Breast epithelium (tissue), 4 donors: ENCODE measurements around the gene SULT1A1. TPM values are rescaled to one million over a fixed set of nuclear protein-coding genes. Genes with fewer than 3 reads are reported as not detected.
"Not testable (repeated sequence)": the region's sequence is repeated elsewhere in the genome, so short reads cannot be mapped to it uniquely, and the experiment has no call there.

Experiments used
- DNase-seq, 2 donors: peaks; one replicate each; pipeline ENCODE4 v3.0.0-alpha.2; 2019; ENCODE audit warnings: low spot score in 2 of 2
- H3K27ac ChIP-seq, 2 donors: fragments of 200-600 bp; sonication (generic) in 1 of 2; one replicate each; pipeline ENCODE4 v1.5.1; 2016 to 2019; ENCODE audit warnings: mild to moderate bottlenecking in 1 of 2
- H3K27me3 ChIP-seq, 2 donors: fragments of 200-600 bp; sonication (generic) in 1 of 2; one replicate each; pipeline versions ENCODE4 v1.5.1 to v1.6.0; 2017 to 2019; ENCODE audit warnings: control low read depth in 1 of 2, mild to moderate bottlenecking in 1 of 2
- H3K36me3 ChIP-seq: fragments of 200-600 bp; one replicate; pipeline ENCODE4 v1.5.1; 2019
- H3K4me1 ChIP-seq, 2 donors: fragments of 200-600 bp; sonication (generic); one replicate each; pipeline ENCODE4 v1.5.1; 2016 to 2019; ENCODE audit warnings: control low read depth in 1 of 2
- H3K4me3 ChIP-seq, 3 donors: fragments of 200-600 bp; sonication (generic); 1 replicate in 2 of 3; 2 replicates in 1 of 3; pipeline ENCODE4 v1.5.1; 2016 to 2019; ENCODE audit warnings: mild to moderate bottlenecking in 3 of 3, moderate library complexity in 2 of 3
- H3K9me3 ChIP-seq, 2 donors: fragments of 200-600 bp; sonication (generic) in 1 of 2; one replicate each; pipeline ENCODE4 v1.5.1; 2016 to 2019; ENCODE audit warnings: control low read depth in 1 of 2
- POLR2A ChIP-seq: fragments of 450-650 bp; IDR thresholded peaks from one replicate; pipeline ENCODE4 v1.6.1; 2016; ENCODE audit warnings: antibody characterized with exemption, mild to moderate bottlenecking, moderate library complexity
- POLR2AphosphoS5 ChIP-seq, 3 donors: sonication (generic); formaldehyde crosslinking; IDR thresholded peaks; one replicate each; pipeline ENCODE4 v1.6.1; 2017; ENCODE audit warnings: antibody characterized with exemption in 3 of 3
- intact Hi-C: fragments of 100-400 bp; cut with DNase I; formaldehyde crosslinking; loops from one replicate; pipeline ENCODE4 v1.15.1; 2023; ENCODE audit warnings: low total_unique reads
- total RNA-seq, 3 donors: library from RNA; depleted of rRNA; stranded (reverse); fragments of >200 nt; gene quantifications; one replicate each; pipeline ENCODE4 v1.1.0, GENCODE V29; 2016
- TF ChIP-seq, protein P1 (sequence below), 3 donors: fragments of 450-650 bp; IDR thresholded peaks; one replicate each; pipeline ENCODE4 v1.5.1; 2016 to 2017; ENCODE audit warnings: antibody characterized with exemption in 3 of 3, mild to moderate bottlenecking in 3 of 3, moderate library complexity in 3 of 3

SULT1A1 gene
- total RNA-seq, 3 donors from 2014 or later = 25.6 to 54.1 (median 33.4) TPM

DNA sequence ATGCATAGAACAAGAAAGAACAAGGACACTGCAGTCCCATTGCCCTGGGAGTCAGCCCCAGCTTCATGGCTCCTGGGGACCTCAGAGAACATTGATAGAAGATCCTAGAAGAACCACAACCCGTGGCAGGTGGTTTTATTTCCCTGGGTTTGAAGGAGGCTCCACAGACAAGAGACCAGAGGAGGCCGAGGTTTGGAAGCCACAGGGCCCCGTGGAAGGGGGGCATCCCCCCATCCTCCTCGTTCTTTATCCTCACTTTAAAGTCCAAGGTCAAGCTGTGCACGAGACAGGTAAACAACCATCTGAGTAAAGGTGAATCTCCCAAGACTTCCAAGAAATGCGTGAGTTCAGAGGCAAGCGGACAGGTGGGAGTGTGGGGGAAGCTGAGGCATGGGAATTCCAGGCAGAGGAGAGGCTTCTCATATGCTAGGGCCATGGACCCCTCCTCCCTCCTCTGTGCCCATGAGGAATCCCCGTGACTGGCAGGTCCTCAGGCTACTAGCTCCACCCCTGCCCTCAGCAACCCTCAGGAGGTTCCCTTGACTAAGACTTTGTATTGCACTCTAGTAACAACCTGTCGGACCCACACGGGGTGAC lies 849 bp upstream of the SULT1A1 start:
- Histone ChIP-seq H3K4me1 (peaks cover 0 to 6% of the 10 kb centered on the region in 2 donors), H3K27me3 (no peaks in the 10 kb centered on the region), H3K4me3 (no peak overlapping the region), H3K9me3 (no peaks in the 10 kb centered on the region), H3K36me3 (no peaks in the 10 kb centered on the region), H3K27ac (no peak overlapping the region)
- intact Hi-C loops = no loop called here
- TF ChIP-seq, protein P1, sequence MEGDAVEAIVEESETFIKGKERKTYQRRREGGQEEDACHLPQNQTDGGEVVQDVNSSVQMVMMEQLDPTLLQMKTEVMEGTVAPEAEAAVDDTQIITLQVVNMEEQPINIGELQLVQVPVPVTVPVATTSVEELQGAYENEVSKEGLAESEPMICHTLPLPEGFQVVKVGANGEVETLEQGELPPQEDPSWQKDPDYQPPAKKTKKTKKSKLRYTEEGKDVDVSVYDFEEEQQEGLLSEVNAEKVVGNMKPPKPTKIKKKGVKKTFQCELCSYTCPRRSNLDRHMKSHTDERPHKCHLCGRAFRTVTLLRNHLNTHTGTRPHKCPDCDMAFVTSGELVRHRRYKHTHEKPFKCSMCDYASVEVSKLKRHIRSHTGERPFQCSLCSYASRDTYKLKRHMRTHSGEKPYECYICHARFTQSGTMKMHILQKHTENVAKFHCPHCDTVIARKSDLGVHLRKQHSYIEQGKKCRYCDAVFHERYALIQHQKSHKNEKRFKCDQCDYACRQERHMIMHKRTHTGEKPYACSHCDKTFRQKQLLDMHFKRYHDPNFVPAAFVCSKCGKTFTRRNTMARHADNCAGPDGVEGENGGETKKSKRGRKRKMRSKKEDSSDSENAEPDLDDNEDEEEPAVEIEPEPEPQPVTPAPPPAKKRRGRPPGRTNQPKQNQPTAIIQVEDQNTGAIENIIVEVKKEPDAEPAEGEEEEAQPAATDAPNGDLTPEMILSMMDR (IDR thresholded peaks at IDR 0.05) = no peak
- TF ChIP-seq POLR2A (no peak), POLR2AphosphoS5 (IDR thresholded peaks at IDR 0.05) (no peak)
- DNase-seq = peak in 1 of 2 donors; percentile 16

DNA sequence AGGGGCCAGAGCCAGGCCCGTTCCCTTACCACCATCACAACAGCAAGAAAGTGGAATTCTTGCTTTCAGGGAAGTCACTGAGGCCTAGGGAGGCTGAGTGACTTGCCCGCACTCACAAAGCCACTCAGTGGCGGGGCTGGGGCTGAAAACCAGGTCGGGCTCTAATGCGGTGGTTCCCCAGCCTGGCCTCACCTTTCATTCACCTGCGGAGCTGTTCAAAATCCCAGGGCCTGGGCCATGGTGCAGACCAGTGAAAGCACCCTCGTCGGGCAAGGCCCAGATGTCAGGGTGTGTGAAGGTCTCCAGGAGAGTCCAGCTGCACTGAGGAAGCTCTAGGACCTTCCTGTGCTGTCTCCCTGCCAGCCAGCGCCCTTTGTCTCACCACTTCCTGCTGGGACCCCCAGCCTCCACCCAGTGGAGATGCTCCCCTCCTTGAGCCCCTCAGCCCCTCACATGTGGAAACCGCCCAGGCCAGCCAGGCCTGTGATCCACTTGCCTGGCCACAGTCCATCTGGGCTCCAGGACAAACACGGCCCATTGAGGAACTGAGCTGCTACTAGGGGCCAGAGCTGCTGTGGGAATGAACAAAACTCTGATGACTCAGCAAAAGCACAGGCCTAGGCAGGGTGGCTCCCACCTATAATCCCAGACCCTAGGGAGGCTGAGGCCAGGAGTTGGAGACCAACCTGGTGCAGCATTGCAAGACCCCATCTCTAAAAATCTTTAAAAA lies 812 bp downstream of the SULT1A1 start:
- intact Hi-C loops, H3K27me3 ChIP-seq, H3K4me1 ChIP-seq, H3K9me3 ChIP-seq, DNase-seq, H3K36me3 ChIP-seq: not testable (repeated sequence)
- H3K4me3 ChIP-seq = peak overlapping the region; percentile 31 to 54 (median 41)
- peak overlapping the region; percentile 29 to 39 for H3K27ac ChIP-seq

DNA sequence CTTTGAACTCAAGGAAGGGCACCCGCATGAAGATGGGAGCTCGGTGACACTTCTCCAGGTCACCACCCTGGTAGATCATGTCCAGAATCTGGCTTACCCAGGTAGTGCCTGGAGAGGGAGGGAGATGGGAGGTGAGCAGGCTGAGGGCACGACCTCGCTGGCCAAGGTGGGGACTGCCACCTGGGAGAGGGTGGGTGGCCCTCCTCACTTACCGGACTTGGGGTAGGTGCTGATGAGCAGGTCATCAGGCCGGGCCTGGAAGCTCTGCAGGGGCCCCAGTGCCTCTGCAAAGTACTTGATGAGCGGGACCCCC lies 1.4 kb downstream of the SULT1A1 start:
- H3K4me1 ChIP-seq, H3K36me3 ChIP-seq, H3K9me3 ChIP-seq, H3K27me3 ChIP-seq, intact Hi-C loops, H3K27ac ChIP-seq, H3K4me3 ChIP-seq, DNase-seq: not testable (repeated sequence)

DNA sequence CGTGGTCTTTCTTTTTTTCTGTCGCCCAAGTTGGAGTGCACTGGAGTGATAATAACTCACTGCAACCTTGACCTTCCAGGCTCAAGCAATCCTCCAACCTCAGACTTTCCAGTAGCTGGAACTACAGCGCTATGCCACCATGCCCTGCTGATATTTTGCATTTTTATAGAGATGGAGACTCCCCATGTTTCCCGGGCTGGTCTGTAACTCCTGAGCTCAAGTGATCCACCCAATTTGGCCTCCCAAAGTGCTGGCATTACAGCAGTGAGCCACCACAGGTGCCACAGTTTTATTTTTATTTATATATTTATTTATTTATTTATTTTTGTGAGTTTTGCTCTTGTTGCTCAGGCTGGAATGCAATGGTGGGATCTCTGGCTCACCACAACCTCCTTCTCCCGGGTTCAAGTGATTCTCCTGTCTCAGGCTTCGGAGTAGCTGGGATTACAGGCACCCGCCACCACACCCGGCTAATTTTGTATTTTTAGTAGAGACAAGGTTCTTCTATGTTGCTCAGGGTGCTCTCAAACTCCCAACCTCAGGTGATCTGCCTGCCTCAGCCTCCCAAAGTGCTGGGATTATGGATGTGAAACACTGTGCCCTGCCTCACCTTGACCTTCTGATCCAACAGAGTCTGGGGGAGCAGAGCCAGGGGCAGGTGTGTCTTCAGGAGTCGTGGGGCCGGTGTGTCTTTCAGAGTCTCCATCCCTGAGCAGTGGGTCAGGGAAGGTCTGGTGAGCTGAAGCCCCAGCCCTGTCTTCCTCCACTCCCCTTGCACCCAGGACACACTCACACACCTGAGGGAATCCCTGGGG lies 2.0 kb downstream of the SULT1A1 start:
- DNase-seq, H3K4me3 ChIP-seq, H3K36me3 ChIP-seq, intact Hi-C loops, H3K27me3 ChIP-seq, H3K9me3 ChIP-seq, H3K4me1 ChIP-seq, H3K27ac ChIP-seq: not testable (repeated sequence)

DNA sequence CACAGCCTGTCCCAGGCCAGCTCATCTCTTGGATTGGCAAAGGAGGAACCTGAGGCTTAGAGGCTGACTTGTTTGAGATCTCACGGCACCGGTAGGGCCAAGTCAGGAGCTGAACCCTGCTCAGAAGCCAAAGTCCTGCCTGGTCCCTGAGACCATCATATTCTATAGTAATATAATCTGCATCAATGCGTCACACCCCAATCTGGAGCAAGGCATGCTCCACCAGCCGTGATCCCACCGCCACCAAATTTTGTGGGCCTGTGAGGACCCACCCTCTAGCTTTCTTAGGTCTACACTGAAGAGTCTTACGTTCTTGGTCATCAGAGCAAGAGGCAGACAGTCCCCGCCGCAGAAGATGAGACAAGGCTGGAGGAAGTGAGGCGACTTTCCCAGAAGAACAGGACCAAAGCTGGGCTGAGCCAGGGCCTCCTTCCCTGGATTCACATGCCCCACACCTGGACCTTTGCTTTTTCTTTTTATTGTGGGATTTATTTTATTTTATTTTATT lies 2.7 kb downstream of the SULT1A1 start:
- H3K9me3 ChIP-seq = no peaks in the 10 kb centered on the region
- H3K27me3 ChIP-seq = no peaks in the 10 kb centered on the region
- no peak overlapping the region for H3K27ac ChIP-seq
- peak in 1 of 2 donors; percentile 34 for DNase-seq
- TF ChIP-seq, protein P1 (IDR thresholded peaks at IDR 0.05) = no peak
- TF ChIP-seq POLR2A (no peak), POLR2AphosphoS5 (IDR thresholded peaks at IDR 0.05) (no peak)
- peaks cover 0 to 6% of the 10 kb centered on the region in 2 donors for H3K4me1 ChIP-seq
- no peaks in the 10 kb centered on the region for H3K36me3 ChIP-seq
- no peak overlapping the region for H3K4me3 ChIP-seq
- intact Hi-C loops = no loop called here

DNA sequence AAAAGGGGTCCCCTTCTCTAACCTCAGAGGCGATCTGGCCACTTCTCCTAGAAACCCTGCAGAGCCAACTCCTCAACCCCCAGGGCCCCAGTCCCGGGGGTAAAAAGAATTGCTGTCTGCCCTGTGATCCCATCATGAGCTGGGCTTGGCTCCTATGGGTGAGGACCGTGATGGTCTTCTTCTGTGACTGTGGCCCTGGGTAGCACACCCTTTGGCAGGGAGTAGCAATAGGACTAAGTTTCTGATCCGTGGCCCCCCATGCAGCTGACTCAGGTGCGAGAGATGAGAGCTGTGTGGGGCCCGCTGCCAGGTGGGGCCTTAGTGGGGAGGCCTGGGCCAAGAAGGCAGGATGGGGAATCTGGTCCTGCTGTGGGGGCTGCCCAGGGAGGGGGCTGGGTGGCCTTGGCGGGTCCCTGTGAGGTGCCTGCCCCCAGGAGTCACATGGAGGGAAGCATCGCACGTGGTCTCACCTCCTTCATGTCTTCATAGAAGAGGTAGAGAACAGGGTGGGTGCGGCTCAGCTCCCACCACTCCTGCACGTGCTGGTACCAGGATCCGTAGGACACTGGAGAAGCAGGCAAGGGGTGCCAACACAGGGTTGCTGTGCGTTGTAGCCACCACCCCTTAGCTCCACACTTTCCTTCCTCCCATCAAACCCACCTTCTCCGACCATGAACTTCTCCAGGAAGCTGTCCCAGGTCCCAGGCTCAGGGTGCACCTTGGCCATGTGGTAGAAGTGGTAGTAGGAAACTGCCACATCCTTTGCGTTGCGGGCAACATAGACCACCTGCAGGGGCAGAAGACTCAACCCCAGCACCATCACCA lies 3.3 kb downstream of the SULT1A1 start:
- peak in 1 of 2 donors; percentile 34 for DNase-seq
- no peak overlapping the region for H3K4me3 ChIP-seq
- no peaks in the 10 kb centered on the region for H3K9me3 ChIP-seq
- no peaks in the 10 kb centered on the region for H3K36me3 ChIP-seq
- peaks cover 0 to 6% of the 10 kb centered on the region in 2 donors for H3K4me1 ChIP-seq
- no peak overlapping the region for H3K27ac ChIP-seq
- H3K27me3 ChIP-seq = no peaks in the 10 kb centered on the region
- TF ChIP-seq POLR2AphosphoS5 (IDR thresholded peaks at IDR 0.05) (no peak), POLR2A (no peak)
- TF ChIP-seq, protein P1 (IDR thresholded peaks at IDR 0.05) = no peak
- intact Hi-C loops = no loop called here
